GM12891 (cell line): ENCODE results near the gene BTRC.

Experiments used
- PAX5 ChIP-seq: IDR thresholded peaks from 2 replicates; pipeline ENCODE4 v1.6.1; 2011; ENCODE audit warnings: low read length, moderate library complexity, mild to moderate bottlenecking; ENCODE audit not compliant: insufficient read depth, severe bottlenecking
- POLR2A ChIP-seq: IDR thresholded peaks from 2 replicates; pipeline ENCODE4 v1.6.1; 2011; ENCODE audit warnings: low read depth, low read length, control low read depth
- POLR2AphosphoS5 ChIP-seq: IDR thresholded peaks from 2 replicates; pipeline ENCODE4 v1.6.1; 2011; ENCODE audit warnings: low read depth, low read length, control low read depth
- POU2F2 ChIP-seq: IDR thresholded peaks from 2 replicates; pipeline ENCODE4 v1.6.1; 2011; ENCODE audit warnings: low read depth, mild to moderate bottlenecking, control low read depth, low read length, moderate library complexity
- SPI1 ChIP-seq: IDR thresholded peaks from 2 replicates; pipeline ENCODE4 v1.6.1; 2011; ENCODE audit warnings: low read depth, low read length, control low read depth
- TAF1 ChIP-seq: IDR thresholded peaks from 2 replicates; pipeline ENCODE4 v1.6.1; 2011; ENCODE audit warnings: low read depth, low read length, control low read depth

- no peak for TF ChIP-seq POLR2A
- no peak for TF ChIP-seq SPI1
- TF ChIP-seq POLR2AphosphoS5: no peak
- TF ChIP-seq TAF1: no peak
- TF ChIP-seq PAX5: no peak
- no peak for TF ChIP-seq POU2F2
Measured at GRCh38 chr10:101487399-101487798, 133.4 kb downstream of the BTRC start.
